H1 (cell line): ENCODE data around the gene SLC25A31. TPM values are rescaled to one million over a fixed set of nuclear protein-coding genes. Genes with fewer than 3 reads are reported as not detected.

Experiments
- CTCF ChIA-PET: fragments of 300-600 bp; sonication (Branson Sonifier 250); formaldehyde crosslinking; loops from one replicate; lab custom pipeline; 2021; ENCODE audit not compliant: partially characterized antibody; lab: Charles Lee
- POLR2A ChIA-PET: fragments of 300-600 bp; sonication (Branson Sonifier 250); formaldehyde crosslinking; loops from one replicate; lab custom pipeline; 2021; ENCODE audit warnings: inconsistent platforms; ENCODE audit not compliant: partially characterized antibody; lab: Charles Lee
- DNase-seq, 2 experiments: peaks; one replicate each; pipeline versions ENCODE4 v3.0.0 to v3.0.0-alpha.2; 2010 to 2022; ENCODE audit warnings: low spot score in 2 of 2, low read depth in 1 of 2, mixed read lengths in 1 of 2
- FAIRE-seq: peaks from 2 replicates; lab custom pipeline; 2011; peaks lifted over from hg19 to GRCh38; lab: Jason Lieb, UNC
- H2AFZ ChIP-seq: 2 replicates; pipeline ENCODE4 v1.8.1; 2012; ENCODE audit warnings: low read length, inconsistent platforms
- H2AK5ac ChIP-seq: 2 replicates; pipeline ENCODE4 v1.6.1; 2013; ENCODE audit warnings: low read depth, low read length
- H2BK120ac ChIP-seq: replicated peaks from 2 replicates; pipeline ENCODE3; 2013; ENCODE audit warnings: low read depth, low read length, inconsistent platforms
- H2BK12ac ChIP-seq: 2 replicates; pipeline ENCODE4 v1.6.1; 2013; ENCODE audit warnings: low read depth, low read length
- H2BK15ac ChIP-seq: 2 replicates; pipeline ENCODE4 v1.6.1; 2013; ENCODE audit warnings: low read length
- H2BK20ac ChIP-seq: 2 replicates; pipeline ENCODE4 v1.6.1; 2013; ENCODE audit warnings: low read length
- H2BK5ac ChIP-seq: 2 replicates; pipeline ENCODE4 v1.6.1; 2013; ENCODE audit warnings: low read depth, low read length
- H3K14ac ChIP-seq: 2 replicates; pipeline ENCODE4 v1.6.1; 2013; ENCODE audit warnings: inconsistent platforms; ENCODE audit not compliant: insufficient read length
- H3K18ac ChIP-seq: 2 replicates; pipeline ENCODE4 v1.6.1; 2013; ENCODE audit warnings: low read length; ENCODE audit errors: extremely low read depth
- H3K23ac ChIP-seq: 2 replicates; pipeline ENCODE4 v1.6.1; 2013; ENCODE audit warnings: inconsistent platforms; ENCODE audit not compliant: insufficient read length
- H3K23me2 ChIP-seq: 2 replicates; pipeline ENCODE4 v1.6.1; 2013; ENCODE audit warnings: low read depth, low read length
- H3K27ac ChIP-seq: 2 replicates; pipeline ENCODE4 v1.6.1; 2011; ENCODE audit warnings: low read depth, low read length, inconsistent platforms
- H3K27me3 ChIP-seq, 4 experiments: replicated peaks in 1 of 4; 1 replicate in 1 of 4; 2 replicates in 3 of 4; pipeline versions ENCODE4 v1.6.1 to v1.8.1; 2011 to 2013; ENCODE audit warnings: low read length in 3 of 4, mild to moderate bottlenecking in 3 of 4, inconsistent platforms in 2 of 4, mixed read lengths in 2 of 4, moderate library complexity in 1 of 4; ENCODE audit not compliant: control insufficient read depth in 3 of 4, insufficient read depth in 3 of 4; ENCODE audit errors: extremely low read depth in 1 of 4
- H3K36me3 ChIP-seq, 4 experiments: 2 replicates each; pipeline versions ENCODE4 v1.6.1 to v1.8.1; 2011 to 2013; ENCODE audit warnings: mild to moderate bottlenecking in 4 of 4, low read length in 3 of 4, moderate library complexity in 2 of 4, control low read depth in 1 of 4, inconsistent platforms in 1 of 4; ENCODE audit not compliant: insufficient read depth in 4 of 4, control insufficient read depth in 2 of 4
- H3K4ac ChIP-seq: replicated peaks from 2 replicates; pipeline ENCODE3; 2013; ENCODE audit warnings: low read length, low read depth, mixed read lengths, inconsistent platforms; ENCODE audit not compliant: insufficient read length
- H3K4me1 ChIP-seq, 4 experiments: replicated peaks in 1 of 4; 1 replicate in 1 of 4; 2 replicates in 3 of 4; pipeline versions ENCODE4 v1.6.1 to v1.8.1; 2011 to 2013; ENCODE audit warnings: low read length in 3 of 4, inconsistent platforms in 2 of 4, mixed read lengths in 1 of 4; ENCODE audit not compliant: insufficient read depth in 4 of 4, control insufficient read depth in 3 of 4
- H3K4me2 ChIP-seq, 2 experiments: 2 replicates each; pipeline versions ENCODE4 v1.6.1 to v1.8.1; 2011 to 2013; ENCODE audit warnings: low read depth in 2 of 2, low read length in 2 of 2, control low read depth in 1 of 2, inconsistent platforms in 1 of 2, mild to moderate bottlenecking in 1 of 2; ENCODE audit not compliant: insufficient read depth in 1 of 2
- H3K4me3 ChIP-seq, 4 experiments: fragments of 200-600, 300-600 bp in 1 of 4; sonication (generic), shearing (Covaris generic), sonication (Bioruptor Twin) in 1 of 4; 2 replicates each; pipeline versions ENCODE4 v1.5.1 to v1.8.1; 2011 to 2016; ENCODE audit warnings: low read length in 4 of 4, low read depth in 3 of 4, control low read depth in 2 of 4, inconsistent platforms in 2 of 4, mild to moderate bottlenecking in 2 of 4, mixed read lengths in 1 of 4, moderate library complexity in 1 of 4; ENCODE audit not compliant: insufficient read depth in 2 of 4; ENCODE audit errors: extremely low read depth in 1 of 4
- H3K56ac ChIP-seq: replicated peaks from 2 replicates; pipeline ENCODE3; 2013; ENCODE audit warnings: low read depth, mild to moderate bottlenecking, mixed read lengths, low read length, inconsistent platforms; ENCODE audit not compliant: insufficient read length
- H3K79me1 ChIP-seq: 2 replicates; pipeline ENCODE4 v1.6.1; 2013; ENCODE audit warnings: low read depth, low read length, control low read depth
- H3K79me2 ChIP-seq, 2 experiments: 2 replicates each; pipeline versions ENCODE4 v1.6.1 to v1.8.1; 2012 to 2013; ENCODE audit warnings: low read length in 2 of 2, mild to moderate bottlenecking in 2 of 2, inconsistent platforms in 1 of 2; ENCODE audit not compliant: insufficient read depth in 2 of 2, control insufficient read depth in 1 of 2
- H3K9ac ChIP-seq, 4 experiments: replicated peaks in 1 of 4; 1 replicate in 1 of 4; 2 replicates in 3 of 4; pipeline versions ENCODE4 v1.6.1 to v1.8.1; 2011 to 2013; ENCODE audit warnings: low read depth in 3 of 4, low read length in 3 of 4, control low read depth in 2 of 4, mild to moderate bottlenecking in 2 of 4, moderate library complexity in 2 of 4, inconsistent platforms in 1 of 4; ENCODE audit errors: extremely low read depth in 1 of 4
- H3K9me3 ChIP-seq, 2 experiments: 2 replicates each; pipeline versions ENCODE4 v1.6.1 to v1.8.1; 2012 to 2013; ENCODE audit warnings: mild to moderate bottlenecking in 2 of 2, moderate library complexity in 2 of 2, control low read depth in 1 of 2, inconsistent platforms in 1 of 2, low read depth in 1 of 2, low read length in 1 of 2, mixed read lengths in 1 of 2; ENCODE audit not compliant: insufficient read depth in 2 of 2
- H4K20me1 ChIP-seq, 2 experiments: replicated peaks in 1 of 2; 2 replicates each; pipeline versions ENCODE3 to v1.8.1; 2011 to 2013; ENCODE audit warnings: inconsistent platforms in 2 of 2, low read length in 2 of 2, mild to moderate bottlenecking in 1 of 2; ENCODE audit not compliant: insufficient read depth in 2 of 2, control insufficient read depth in 1 of 2
- H4K5ac ChIP-seq: 2 replicates; pipeline ENCODE4 v1.6.1; 2013; ENCODE audit warnings: low read length, low read depth, mixed read lengths, inconsistent platforms; ENCODE audit not compliant: insufficient read length
- H4K8ac ChIP-seq: 2 replicates; pipeline ENCODE4 v1.8.0; 2013; ENCODE audit warnings: mild to moderate bottlenecking, moderate library complexity, low read length, inconsistent platforms; ENCODE audit not compliant: insufficient read depth; ENCODE audit errors: extremely low read depth
- H4K91ac ChIP-seq: replicated peaks from 2 replicates; pipeline ENCODE3; 2013; ENCODE audit warnings: low read length, mixed read lengths, inconsistent platforms; ENCODE audit not compliant: insufficient read length
- BRCA1 ChIP-seq: IDR thresholded peaks from 2 replicates; pipeline ENCODE4 v1.6.1; 2012; ENCODE audit warnings: low read depth, low read length, improper control_type of control experiment
- CBX5 ChIP-seq: fragments of 300-800, 300-1000 bp; sonication (generic); IDR thresholded peaks from 2 replicates; pipeline ENCODE4 v1.7.1; 2016; ENCODE audit warnings: antibody characterized with exemption, low read length, low read depth
- CBX8 ChIP-seq: fragments of 300-800, 300-1000 bp; sonication (generic); IDR thresholded peaks from 2 replicates; pipeline ENCODE4 v1.7.1; 2016; ENCODE audit warnings: low read depth, low read length, borderline replicate concordance
- CEBPB ChIP-seq: IDR thresholded peaks from 2 replicates; pipeline ENCODE4 v1.6.1; 2012; ENCODE audit warnings: low read depth, low read length
- CTBP2 ChIP-seq: IDR thresholded peaks from 2 replicates; pipeline ENCODE4 v1.7.0; 2011; ENCODE audit warnings: borderline replicate concordance, mild to moderate bottlenecking, moderate library complexity, mixed read lengths, low read length; ENCODE audit not compliant: insufficient read depth, insufficient read length
- EP300 ChIP-seq, 2 experiments: IDR thresholded peaks; 1 replicate in 1 of 2; 2 replicates in 1 of 2; pipeline ENCODE4 v1.6.1; 2011 to 2012; ENCODE audit warnings: low read depth in 2 of 2, low read length in 2 of 2, mild to moderate bottlenecking in 2 of 2, borderline replicate concordance in 1 of 2, inconsistent platforms in 1 of 2, moderate library complexity in 1 of 2
- HDAC2 ChIP-seq, 2 experiments: fragments of 300-600 bp in 1 of 2; sonication (generic) in 1 of 2; IDR thresholded peaks; 2 replicates each; pipeline ENCODE4 v1.6.1; 2011 to 2012; ENCODE audit warnings: low read depth in 2 of 2, low read length in 2 of 2, mild to moderate bottlenecking in 2 of 2, moderate library complexity in 2 of 2, borderline replicate concordance in 1 of 2, inconsistent platforms in 1 of 2
- POLR2AphosphoS5 ChIP-seq: IDR thresholded peaks from 2 replicates; pipeline ENCODE4 v1.6.1; 2011; ENCODE audit warnings: low read depth, low read length
- SIN3A ChIP-seq, 2 experiments: IDR thresholded peaks in 1 of 2; conservative IDR thresholded peaks in 1 of 2; 2 replicates each; pipeline ENCODE4 v1.6.1; 2011 to 2012; ENCODE audit warnings: low read length in 2 of 2, improper control_type of control experiment in 1 of 2, low read depth in 1 of 2, mild to moderate bottlenecking in 1 of 2
- SIRT6 ChIP-seq: IDR thresholded peaks from one replicate; pipeline ENCODE4 v1.7.1; 2012; ENCODE audit warnings: low read length, inconsistent platforms
- SP2 ChIP-seq: IDR thresholded peaks from 2 replicates; pipeline ENCODE4 v1.6.1; 2012; ENCODE audit warnings: mild to moderate bottlenecking, low read length, inconsistent platforms
- TBP ChIP-seq: IDR thresholded peaks from 2 replicates; pipeline ENCODE4 v1.6.1; 2011; ENCODE audit warnings: low read depth, low read length, improper control_type of control experiment
- ZNF274 ChIP-seq: IDR thresholded peaks from 2 replicates; pipeline ENCODE4 v1.7.0; 2012; ENCODE audit warnings: low read length, borderline replicate concordance; ENCODE audit errors: extremely low read depth
- WGBS, 2 experiments: shearing (Covaris generic) in 1 of 2; methylation state at CpG; one replicate each; pipeline versions ENCODE4 v1.1.6 to v1.1.7; 2013 to 2015; ENCODE audit warnings: low lambda C conversion rate in 2 of 2, mixed read lengths in 2 of 2, inconsistent platforms in 1 of 2, low coverage in 1 of 2, missing lambda C conversion rate in 1 of 2; ENCODE audit not compliant: insufficient replicate concordance in 2 of 2, insufficient coverage in 1 of 2, insufficient read length in 1 of 2; ENCODE audit errors: extremely low coverage in 1 of 2, missing lambda C conversion rate in 1 of 2; 5-methylcytosine and 5-hydroxymethylcytosine counted together
- polyA plus RNA-seq, 7 experiments: library from polyadenylated mRNA; depleted of rRNA in 3 of 7; stranded (reverse) in 5 of 7; unstranded in 2 of 7; fragments of >200 nt in 5 of 7; fragments of 200-250 nt in 2 of 7; gene quantifications; 1 replicate in 5 of 7; 2 replicates in 1 of 7; 4 replicates in 1 of 7; pipeline versions ENCODE4 v1.2.1 to v1.2.3, GENCODE V29; 2011 to 2013; ENCODE audit warnings: missing spikeins in 2 of 7, mixed read lengths in 2 of 7
- total RNA-seq: library from RNA; stranded (reverse); fragmentation: NEBNext Ultra II Directional; extraction: Animal tissue kit (Norgen Biotek cat#: 25700); gene quantifications from 2 replicates; pipeline ENCODE4 v1.2.1, GENCODE V29; 2021

SLC25A31 gene
- total and polyA plus RNA-seq, 2 of the 8 experiments (the other 6 are each of a cell fraction or from before 2014, with no cell fraction given), result not detected

GRCh38 chr4:127686658-127687057 is 43.5 kb upstream of the SLC25A31 start:
- Histone ChIP-seq H2BK5ac (no peak overlapping the region), H4K20me1 (peaks cover 0 to 2% of the 10 kb centered on the region in 2 experiments), H2BK12ac (no peak overlapping the region), H3K4me1 (no peaks in the 10 kb centered on the region), H3K79me1 (no peaks in the 10 kb centered on the region), H2BK15ac (no peak overlapping the region), H3K4ac (no peak overlapping the region), H3K4me2 (no peak overlapping the region), H3K56ac (no peak overlapping the region), H3K4me3 (no peak overlapping the region), H3K23me2 (no peaks in the 10 kb centered on the region), H3K14ac (no peak overlapping the region), H4K91ac (no peak overlapping the region), H4K8ac (no peak overlapping the region), H4K5ac (no peak overlapping the region), H3K23ac (no peak overlapping the region), H3K9me3 (no peaks in the 10 kb centered on the region), H3K27ac (no peak overlapping the region), H3K36me3 (peaks cover 0 to 6% (median 0%) of the 10 kb centered on the region in 4 experiments; a peak in 2 of 8 replicates), H3K18ac (no peak overlapping the region), H3K9ac (no peak overlapping the region), H3K79me2 (no peaks in the 10 kb centered on the region), H2BK20ac (no peak overlapping the region), H2AFZ (no peak overlapping the region), H2AK5ac (no peak overlapping the region), H2BK120ac (no peak overlapping the region), H3K27me3 (no peaks in the 10 kb centered on the region)
- FAIRE-seq (no peak), DNase-seq (no peak)
- ChIA-PET CTCF (interaction anchor here (0.9 to 1.8 kb wide), 3 partner anchors 14 to 99 kb away, joined by 3 to 4 read pairs (median 3); no protein-coding TSS in a partner anchor), POLR2A (no interaction called here)
- TF ChIP-seq SIRT6 (no peak), TBP (no peak), HDAC2 (IDR thresholded peaks at IDR 0.05; ENCODE audit: borderline replicate concordance in 1 of 2, low read depth in 2 of 2, low read length in 2 of 2) (no peak), SP2 (no peak), EP300 (IDR thresholded peaks at IDR 0.05; ENCODE audit: borderline replicate concordance in 1 of 2, low read depth in 2 of 2, low read length in 2 of 2) (no peak), BRCA1 (no peak), ZNF274 (no peak), CBX5 (no peak), POLR2AphosphoS5 (no peak), CEBPB (no peak), CBX8 (no peak), SIN3A (conservative IDR thresholded peaks at IDR 0.05 in 1 of 2, IDR thresholded peaks at IDR 0.05 in 1 of 2; ENCODE audit: low read depth in 1 of 2, low read length in 2 of 2) (no peak), CTBP2 (no peak)
- 80% methylated on average over 2 of the region's 2 CpGs; no CpG with 5 or more reads in 1 of the 2 experiments for WGBS, 2 experiments
